Measurements from ENCODE around the gene TNIP3. TPM values are rescaled to one million over a fixed set of nuclear protein-coding genes. Genes with fewer than 3 reads are reported as not detected.

Gene TNIP3
- total and polyA plus RNA-seq, 2 of the 4 experiments (the other 2 are of a cell fraction): 0.10 to 0.18 TPM

DNA sequence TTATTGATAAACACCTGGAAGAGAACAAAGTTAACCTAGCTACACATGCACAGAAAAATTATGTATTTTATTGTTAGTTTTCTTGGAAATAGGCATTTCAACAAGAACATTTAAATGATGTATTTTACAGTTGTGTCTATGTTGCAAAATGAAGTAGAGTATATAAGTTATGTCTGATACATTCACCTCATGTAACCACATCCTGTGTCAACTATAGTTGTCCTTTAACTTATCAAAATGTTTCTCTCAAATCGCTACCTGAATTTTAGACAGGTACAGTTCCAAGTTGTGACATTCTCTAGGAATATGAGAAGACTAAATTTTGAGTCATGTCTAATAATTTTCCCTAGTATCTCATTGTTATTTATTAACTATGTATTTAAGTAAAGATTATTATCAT lies 27.2 kb upstream of the TNIP3 start:
- Histone ChIP-seq H3K36me3 (ENCODE audit: control insufficient read depth, insufficient read depth, low read length) (no peaks in the 10 kb centered on the region), H3K4me1 (ENCODE audit: control insufficient read depth, insufficient read depth, low read length) (no peaks in the 10 kb centered on the region), H4K8ac (ENCODE audit: low read depth in 2 of 2, low read length in 2 of 2) (no peak overlapping the region), H3K27ac (ENCODE audit: insufficient read depth, low read length) (no peak overlapping the region), H2BK15ac (ENCODE audit: low read depth, low read length) (no peak overlapping the region), H3K4me3 (ENCODE audit: insufficient read depth, low read depth, low read length) (no peak overlapping the region), H2AK5ac (ENCODE audit: low read depth, low read length) (no peak overlapping the region), H3K9me3 (ENCODE audit: control insufficient read depth, insufficient read depth, low read length) (no peaks in the 10 kb centered on the region), H3K4me2 (ENCODE audit: low read depth, low read length) (no peak overlapping the region), H4K20me1 (ENCODE audit: insufficient read depth, low read length) (no peaks in the 10 kb centered on the region), H2AFZ (replicated peaks; ENCODE audit: low read length, poor library complexity) (no peak overlapping the region), H3K79me1 (ENCODE audit: low read depth in 1 of 2, low read length in 2 of 2) (no peaks in the 10 kb centered on the region), H2BK5ac (ENCODE audit: low read depth, low read length, poor library complexity, severe bottlenecking) (no peak overlapping the region), H3K4ac (ENCODE audit: low read depth, low read length) (no peak overlapping the region), H3K23ac (ENCODE audit: low read depth, low read length) (no peak overlapping the region), H2BK20ac (ENCODE audit: low read depth, low read length) (no peak overlapping the region), H3K27me3 (ENCODE audit: control insufficient read depth, insufficient read depth, low read length) (peaks cover 2% of the 10 kb centered on the region), H3K9ac (ENCODE audit: low read depth, low read length) (no peak overlapping the region), H3K9me1 (ENCODE audit: insufficient read depth, low read length) (no peaks in the 10 kb centered on the region), H2AK9ac (replicated peaks; ENCODE audit: low read depth, low read length, poor library complexity) (no peak overlapping the region), H3K18ac (ENCODE audit: low read depth, low read length) (no peak overlapping the region), H3K56ac (ENCODE audit: extremely low read depth, insufficient read depth, low read length) (no peak overlapping the region), H3K14ac (replicated peaks; ENCODE audit: low read depth, low read length) (no peak overlapping the region), H4K91ac (ENCODE audit: insufficient read depth, low read depth, low read length) (no peak overlapping the region), H2BK120ac (ENCODE audit: low read depth, low read length) (no peak overlapping the region), H4K5ac (ENCODE audit: low read depth, low read length) (no peak overlapping the region)
- BruUV-seq (replicated peaks): no TSS peak
- ATAC-seq (ENCODE audit: low read depth) (no peak), DNase-seq (no peak)
- WGBS, 2 experiments (ENCODE audit: extremely low coverage in 2 of 2, insufficient read length in 1 of 2): no CpG with 5 or more reads among the region's 1 CpG
- dilution Hi-C loops (cut with HindIII; ENCODE audit: low sequenced_read_pairs, unreplicated experiment) (no loop called here), intact Hi-C loops (cut with micrococcal nuclease) (loop anchor here (5.0 kb wide), 1 partner anchor 466 kb away; no protein-coding TSS in a partner anchor), in situ Hi-C loops (cut with MboI; ENCODE audit: low sequenced_read_pairs) (loop anchor here (5.0 to 25.0 kb wide), 2 partner anchors 61 to 546 kb away; no protein-coding TSS in a partner anchor)
- CTCF ChIA-PET: interaction anchor here (1.9 kb wide), 1 partner anchor 63 kb away, joined by 19 read pairs; no protein-coding TSS in a partner anchor
- POLR2A ChIA-PET (ENCODE audit: unreplicated experiment): no interaction called here
- TF ChIP-seq MXI1 (IDR thresholded peaks at IDR 0.05; ENCODE audit: borderline replicate concordance, low read depth, low read length) (no peak), USF2 (IDR thresholded peaks at IDR 0.05; ENCODE audit: low read depth, low read length) (no peak)
- TF ChIP-seq, protein P1, sequence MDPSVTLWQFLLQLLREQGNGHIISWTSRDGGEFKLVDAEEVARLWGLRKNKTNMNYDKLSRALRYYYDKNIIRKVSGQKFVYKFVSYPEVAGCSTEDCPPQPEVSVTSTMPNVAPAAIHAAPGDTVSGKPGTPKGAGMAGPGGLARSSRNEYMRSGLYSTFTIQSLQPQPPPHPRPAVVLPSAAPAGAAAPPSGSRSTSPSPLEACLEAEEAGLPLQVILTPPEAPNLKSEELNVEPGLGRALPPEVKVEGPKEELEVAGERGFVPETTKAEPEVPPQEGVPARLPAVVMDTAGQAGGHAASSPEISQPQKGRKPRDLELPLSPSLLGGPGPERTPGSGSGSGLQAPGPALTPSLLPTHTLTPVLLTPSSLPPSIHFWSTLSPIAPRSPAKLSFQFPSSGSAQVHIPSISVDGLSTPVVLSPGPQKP (IDR thresholded peaks at IDR 0.05; ENCODE audit: borderline replicate concordance, low read depth, low read length): no peak
